Coronary artery (tissue), 2 donors: ENCODE data around the gene LANCL3.

Source experiments
- DNase-seq: peaks from one replicate; pipeline ENCODE4 v3.0.0-alpha.2; 2017; ENCODE audit warnings: low spot score
- H3K27ac ChIP-seq, 2 donors: fragments of 200-600 bp; sonication (generic); one replicate each; pipeline ENCODE4 v1.5.1; 2016 to 2019
- H3K4me3 ChIP-seq: fragments of 200-600 bp; sonication (generic); 2 replicates; pipeline ENCODE4 v1.5.1; 2016; ENCODE audit warnings: mild to moderate bottlenecking, moderate library complexity
- CTCF ChIP-seq: fragments of 200-600 bp; sonication (generic); IDR thresholded peaks from one replicate; pipeline ENCODE4 v1.5.1; 2019; ENCODE audit warnings: antibody characterized with exemption

Gene LANCL3

GRCh38 chrX:37726346-37726745 is 154.9 kb downstream of the LANCL3 start:
- DNase-seq: no peak
- H3K27ac ChIP-seq: no peak overlapping the region
- TF ChIP-seq CTCF: no peak
- H3K4me3 ChIP-seq: no peak overlapping the region
